ENCODE results near the gene FSTL4. TPM values are rescaled to one million over a fixed set of nuclear protein-coding genes. Genes with fewer than 3 reads are reported as not detected.

FSTL4 gene
- total RNA-seq, 2 experiments from 2014 or later = 0.36 TPM; not detected in 1

DNA sequence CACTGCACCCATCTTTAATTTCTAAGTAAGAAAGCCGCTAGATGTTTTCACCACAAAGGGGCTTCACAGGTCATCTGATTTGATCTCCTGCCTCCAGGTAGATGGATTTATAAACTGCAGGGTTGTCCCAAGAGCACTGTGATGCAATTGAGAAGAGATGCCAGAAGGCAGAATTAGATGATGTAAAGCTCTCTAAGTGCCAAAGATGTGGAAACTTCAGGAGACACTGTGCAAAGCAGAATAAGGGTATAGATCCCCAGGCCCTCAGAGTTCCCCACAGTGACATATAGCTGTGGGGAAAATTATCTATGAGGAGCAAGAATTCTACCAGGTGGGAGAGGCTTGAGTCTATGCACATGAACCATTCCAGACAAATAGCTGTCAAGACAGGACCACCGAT, 90.5 kb downstream of the FSTL4 start:
- intact Hi-C loops (cut with micrococcal nuclease) = no loop called here
- Mint-ChIP-seq H3K36me3 (no peaks in the 10 kb centered on the region), H3K4me1 (ENCODE audit: low read depth) (no peaks in the 10 kb centered on the region), H3K9me3 (no peaks in the 10 kb centered on the region), H3K27ac (no peak overlapping the region), H3K4me3 (no peak overlapping the region), H3K27me3 (peaks cover 9% of the 10 kb centered on the region)
- ChIA-PET CTCF (no interaction called here), POLR2A (no interaction called here)
- DNase-seq = no peak

DNA sequence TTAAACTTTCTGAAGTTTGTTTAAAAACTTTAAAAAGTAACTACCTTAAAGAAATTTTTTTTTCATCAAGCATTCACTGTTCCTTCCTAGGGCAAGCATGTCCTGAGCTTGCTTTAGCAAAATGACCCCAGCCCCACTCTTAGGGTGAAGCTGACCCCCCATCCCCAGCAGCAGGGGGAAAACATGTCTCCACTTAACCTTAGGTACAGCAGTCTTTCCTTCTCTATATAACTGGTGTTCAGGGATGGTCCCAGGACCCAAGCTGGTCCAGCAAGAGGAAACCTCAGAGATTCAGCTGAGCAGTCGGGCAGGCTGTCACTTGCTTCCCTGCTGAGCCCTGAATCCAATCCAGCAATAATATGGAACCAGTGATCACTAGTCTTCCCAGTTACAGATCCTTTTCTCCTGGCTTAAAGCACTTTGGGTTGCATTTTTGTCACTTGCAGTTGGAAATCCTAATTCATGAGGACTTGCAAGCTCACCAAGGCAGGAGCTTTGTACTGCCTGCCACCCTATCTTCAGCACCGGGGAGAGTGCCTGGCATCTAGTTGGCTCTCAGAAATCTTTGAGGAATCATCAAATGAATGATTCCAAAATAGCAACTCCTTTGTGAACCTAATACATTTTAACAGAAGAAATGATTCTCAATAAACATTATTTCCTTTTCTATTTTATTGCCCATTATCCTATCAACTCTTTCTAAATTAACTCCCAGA, 91.2 kb downstream of the FSTL4 start:
- CTCF ChIA-PET = no interaction called here
- POLR2A ChIA-PET = no interaction called here
- Mint-ChIP-seq H3K4me3 (no peak overlapping the region), H3K27me3 (peaks cover 7% of the 10 kb centered on the region), H3K27ac (no peak overlapping the region), H3K36me3 (no peaks in the 10 kb centered on the region), H3K9me3 (no peaks in the 10 kb centered on the region), H3K4me1 (ENCODE audit: low read depth) (no peaks in the 10 kb centered on the region)
- intact Hi-C loops (cut with micrococcal nuclease) = no loop called here
- DNase-seq = no peak

GRCh38 chr5:133520062-133520461, 92.3 kb downstream of the FSTL4 start:
- H3K4me3 Mint-ChIP-seq = no peak overlapping the region
- ChIA-PET CTCF (no interaction called here), POLR2A (no interaction called here)
- no peak for DNase-seq
- no peaks in the 10 kb centered on the region for H3K9me3 Mint-ChIP-seq
- no peaks in the 10 kb centered on the region for H3K4me1 Mint-ChIP-seq (ENCODE audit: low read depth)
- intact Hi-C loops (cut with micrococcal nuclease) = no loop called here
- H3K36me3 Mint-ChIP-seq = no peaks in the 10 kb centered on the region
- H3K27ac Mint-ChIP-seq = no peak overlapping the region
- peaks cover 7% of the 10 kb centered on the region for H3K27me3 Mint-ChIP-seq

- no peak for DNase-seq
- POLR2A ChIA-PET = no interaction called here
- CTCF ChIA-PET = no interaction called here
- intact Hi-C loops (cut with micrococcal nuclease) = no loop called here
- H3K9me3 Mint-ChIP-seq = no peaks in the 10 kb centered on the region
- H3K27ac Mint-ChIP-seq = no peak overlapping the region
- no peaks in the 10 kb centered on the region for H3K4me1 Mint-ChIP-seq (ENCODE audit: low read depth)
- peaks cover 7% of the 10 kb centered on the region for H3K27me3 Mint-ChIP-seq
- H3K36me3 Mint-ChIP-seq = no peaks in the 10 kb centered on the region
- H3K4me3 Mint-ChIP-seq = no peak overlapping the region
Observed at GRCh38 chr5:133519191-133519590, 93.2 kb downstream of the FSTL4 start.

GRCh38 chr5:133514456-133514855, 97.9 kb downstream of the FSTL4 start:
- Mint-ChIP-seq H3K36me3 (no peaks in the 10 kb centered on the region), H3K4me1 (ENCODE audit: low read depth) (no peaks in the 10 kb centered on the region), H3K27ac (no peak overlapping the region), H3K4me3 (no peak overlapping the region), H3K27me3 (peaks cover 16% of the 10 kb centered on the region), H3K9me3 (no peaks in the 10 kb centered on the region)
- no peak for DNase-seq
- POLR2A ChIA-PET = interaction anchor here (0.6 kb wide), 1 partner anchor 57 kb away, joined by 4 read pairs; no protein-coding TSS in a partner anchor
- intact Hi-C loops (cut with micrococcal nuclease) = no loop called here
- CTCF ChIA-PET = no interaction called here

- Mint-ChIP-seq H3K4me1 (ENCODE audit: low read depth) (no peaks in the 10 kb centered on the region), H3K27me3 (peaks cover 15% of the 10 kb centered on the region), H3K4me3 (no peak overlapping the region), H3K27ac (no peak overlapping the region), H3K9me3 (no peaks in the 10 kb centered on the region), H3K36me3 (no peaks in the 10 kb centered on the region)
- intact Hi-C loops (cut with micrococcal nuclease) = no loop called here
- no peak for DNase-seq
- POLR2A ChIA-PET = no interaction called here
- CTCF ChIA-PET = no interaction called here
Observed at GRCh38 chr5:133512896-133513295, 99.4 kb downstream of the FSTL4 start.

DNA sequence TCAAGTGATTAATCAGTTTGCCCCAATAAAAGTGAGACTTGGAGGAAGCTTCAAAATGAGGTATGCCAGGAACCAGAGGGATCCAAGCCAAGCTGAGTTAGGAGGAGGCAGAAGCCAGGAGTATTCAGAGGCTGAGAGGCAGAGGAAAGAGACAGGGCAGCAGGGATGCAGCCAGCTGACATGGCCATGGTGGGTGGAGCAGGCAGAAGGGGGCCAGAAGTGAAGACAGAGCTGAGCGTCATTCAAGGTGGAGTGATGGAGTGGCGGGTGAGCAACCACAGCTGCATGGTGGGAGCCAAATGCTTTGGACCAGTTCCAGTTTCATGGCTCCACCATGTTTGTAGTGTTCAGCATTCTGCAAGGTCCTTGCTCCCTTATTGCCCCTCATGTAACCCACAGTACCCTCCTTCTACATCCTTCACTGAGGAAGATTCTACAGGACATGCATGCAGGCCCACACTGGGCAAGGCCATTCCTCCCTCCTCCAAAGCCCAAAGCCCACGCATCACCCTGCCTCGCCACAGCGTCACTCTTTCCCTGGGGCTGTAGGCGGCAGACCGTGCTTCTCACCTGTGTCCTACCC, 100.6 kb downstream of the FSTL4 start:
- ChIA-PET CTCF (no interaction called here), POLR2A (no interaction called here)
- intact Hi-C loops (cut with micrococcal nuclease) = no loop called here
- H3K27me3 Mint-ChIP-seq = peaks cover 15% of the 10 kb centered on the region
- DNase-seq = no peak
- no peak overlapping the region for H3K27ac Mint-ChIP-seq
- no peaks in the 10 kb centered on the region for H3K36me3 Mint-ChIP-seq
- no peaks in the 10 kb centered on the region for H3K4me1 Mint-ChIP-seq (ENCODE audit: low read depth)
- no peaks in the 10 kb centered on the region for H3K9me3 Mint-ChIP-seq
- no peak overlapping the region for H3K4me3 Mint-ChIP-seq

DNA sequence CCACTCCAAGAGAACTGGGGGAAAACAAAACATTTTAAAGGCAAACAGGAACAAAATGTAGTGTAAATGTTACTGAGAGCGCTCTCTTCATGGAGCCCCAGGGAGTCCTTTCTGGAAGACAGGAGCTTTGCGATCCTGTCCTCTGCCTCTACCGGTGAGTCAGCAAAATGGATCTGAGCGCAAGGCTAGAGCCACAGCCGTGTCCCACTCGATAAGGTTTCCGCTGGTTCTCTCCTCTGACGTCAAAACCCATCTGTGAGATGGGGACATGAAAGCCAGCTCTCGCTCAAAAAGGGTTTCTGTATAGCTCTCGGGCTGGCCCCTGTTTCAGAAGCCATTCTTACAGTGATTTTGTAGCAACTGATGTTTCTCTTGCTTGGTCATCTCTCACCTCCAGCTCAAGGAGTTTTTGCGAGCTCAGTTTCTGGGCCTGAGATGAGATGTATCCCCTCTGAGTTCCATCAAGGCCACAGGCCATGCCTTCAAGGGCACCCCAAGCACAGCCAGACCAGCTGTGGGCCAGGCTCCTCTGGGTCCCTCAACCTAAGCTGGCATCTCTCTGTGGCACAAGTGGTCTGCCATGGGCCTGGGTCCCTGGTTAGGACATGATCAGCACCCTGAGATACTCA, 101.6 kb downstream of the FSTL4 start:
- POLR2A ChIA-PET = no interaction called here
- no peaks in the 10 kb centered on the region for H3K36me3 Mint-ChIP-seq
- H3K27me3 Mint-ChIP-seq = peaks cover 15% of the 10 kb centered on the region
- no peaks in the 10 kb centered on the region for H3K9me3 Mint-ChIP-seq
- no peak overlapping the region for H3K27ac Mint-ChIP-seq
- intact Hi-C loops (cut with micrococcal nuclease) = no loop called here
- CTCF ChIA-PET = no interaction called here
- no peak overlapping the region for H3K4me3 Mint-ChIP-seq
- DNase-seq = no peak
- H3K4me1 Mint-ChIP-seq (ENCODE audit: low read depth) = no peaks in the 10 kb centered on the region

DNA sequence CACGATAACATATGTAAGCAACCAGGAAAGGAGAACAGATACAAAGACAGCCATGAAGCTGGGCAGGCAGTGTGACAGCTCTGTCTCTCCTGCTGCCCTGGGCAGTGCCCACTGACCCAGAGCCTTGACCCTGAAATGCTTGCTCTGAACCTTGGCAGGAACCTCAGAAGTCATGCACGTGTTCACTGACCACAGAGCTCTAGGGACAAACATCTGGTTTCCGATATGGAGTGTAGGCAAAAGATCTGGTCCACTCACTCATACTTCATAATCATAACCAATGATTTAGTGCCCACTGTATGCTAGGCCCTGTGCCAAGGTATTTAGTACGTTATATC, 102.6 kb downstream of the FSTL4 start:
- POLR2A ChIA-PET = no interaction called here
- no peak overlapping the region for H3K4me3 Mint-ChIP-seq

GRCh38 chr5:133508845-133509741, 103.2 kb downstream of the FSTL4 start:
- DNase-seq = no peak
- Mint-ChIP-seq H3K27me3 (peaks cover 15% of the 10 kb centered on the region), H3K4me1 (ENCODE audit: low read depth) (no peaks in the 10 kb centered on the region), H3K27ac (no peak overlapping the region), H3K4me3 (no peak overlapping the region), H3K36me3 (no peaks in the 10 kb centered on the region), H3K9me3 (no peaks in the 10 kb centered on the region)
- intact Hi-C loops (cut with micrococcal nuclease) = no loop called here
- POLR2A ChIA-PET = no interaction called here
- CTCF ChIA-PET = no interaction called here

More for the DNA sequence above, 102.6 kb downstream of the FSTL4 start:
- intact Hi-C loops (cut with micrococcal nuclease) = no loop called here
- Mint-ChIP-seq H3K36me3 (no peaks in the 10 kb centered on the region), H3K27ac (no peak overlapping the region), H3K9me3 (no peaks in the 10 kb centered on the region), H3K27me3 (peaks cover 15% of the 10 kb centered on the region), H3K4me1 (ENCODE audit: low read depth) (no peaks in the 10 kb centered on the region)
- DNase-seq = no peak
- CTCF ChIA-PET = no interaction called here

DNA sequence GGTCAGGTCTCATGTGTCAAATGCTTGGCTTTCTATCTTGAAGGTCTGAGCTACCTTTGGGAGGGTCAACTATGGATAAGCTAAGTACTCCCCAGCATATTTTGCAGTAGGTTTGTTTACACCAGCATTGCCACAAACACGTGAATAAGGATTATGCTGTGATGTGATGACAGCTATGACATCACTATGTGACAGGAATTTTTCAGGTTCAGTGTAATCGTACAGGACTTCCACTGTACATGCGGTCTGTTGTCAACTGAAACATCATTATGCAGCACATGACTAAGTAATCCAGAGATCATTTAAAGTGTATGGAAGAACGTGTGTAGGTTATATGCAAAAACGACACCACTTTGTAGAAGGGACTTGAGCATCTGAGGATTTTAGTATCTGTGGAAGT, 104.0 kb downstream of the FSTL4 start:
- Mint-ChIP-seq H3K9me3 (no peaks in the 10 kb centered on the region), H3K4me1 (ENCODE audit: low read depth) (no peaks in the 10 kb centered on the region), H3K4me3 (no peak overlapping the region), H3K27ac (no peak overlapping the region), H3K27me3 (peaks cover 13% of the 10 kb centered on the region), H3K36me3 (no peaks in the 10 kb centered on the region)
- no peak for DNase-seq
- ChIA-PET POLR2A (no interaction called here), CTCF (no interaction called here)
- intact Hi-C loops (cut with micrococcal nuclease) = no loop called here

GRCh38 chr5:133506181-133506580, 106.2 kb downstream of the FSTL4 start:
- ChIA-PET POLR2A (no interaction called here), CTCF (no interaction called here)
- Mint-ChIP-seq H3K27ac (no peak overlapping the region), H3K9me3 (no peaks in the 10 kb centered on the region), H3K36me3 (no peaks in the 10 kb centered on the region), H3K27me3 (peaks cover 3% of the 10 kb centered on the region), H3K4me3 (no peak overlapping the region), H3K4me1 (ENCODE audit: low read depth) (no peaks in the 10 kb centered on the region)
- DNase-seq = no peak
- intact Hi-C loops (cut with micrococcal nuclease) = no loop called here

All from activated CD4-positive, alpha-beta memory T cell treated with anti-CD3 and anti-CD28 coated beads for 36 hours (primary cell).